HepG2 (cell line): ENCODE data around the gene PDHX.

Experiments
- MZF1 ChIP-seq: sonication (generic); formaldehyde crosslinking; IDR thresholded peaks from 2 replicates; pipeline ENCODE4 v1.8.1; 2023; ENCODE audit warnings: mild to moderate bottlenecking, missing genetic modification reagents, borderline replicate concordance
- ZNF10 ChIP-seq: sonication (generic); formaldehyde crosslinking; IDR thresholded peaks from 2 replicates; pipeline ENCODE4 v1.4.0; 2020; ENCODE audit warnings: mild to moderate bottlenecking, low read depth, missing genetic modification reagents, borderline replicate concordance
- ZNF678 ChIP-seq: sonication (generic); formaldehyde crosslinking; IDR thresholded peaks from 2 replicates; pipeline ENCODE4 v1.4.0; 2020; ENCODE audit warnings: mild to moderate bottlenecking, missing genetic modification reagents
- TF ChIP-seq, protein P1 (sequence below): sonication (generic); formaldehyde crosslinking; IDR thresholded peaks from 2 replicates; pipeline ENCODE4 v1.4.0; 2020; ENCODE audit warnings: missing genetic modification reagents

DNA sequence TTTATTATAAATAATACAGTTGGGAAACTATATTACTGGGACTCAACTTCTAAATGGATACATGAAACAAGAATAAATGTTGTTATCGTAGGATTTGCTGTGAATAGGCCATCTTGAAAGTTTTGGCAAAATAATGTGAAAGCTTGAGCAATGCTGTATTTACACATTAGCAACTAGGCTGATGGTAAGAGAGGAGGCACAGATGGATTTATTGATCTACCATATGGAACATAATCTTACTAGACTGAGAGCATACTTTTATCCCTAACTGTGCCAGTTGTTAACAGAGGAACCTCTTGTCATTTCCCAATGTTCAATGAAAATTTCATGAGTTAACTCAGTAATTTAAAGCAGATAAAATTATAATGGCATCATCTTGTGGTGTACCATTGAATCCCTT lies 23.0 kb upstream of the PDHX start:
- no peak for TF ChIP-seq MZF1
- TF ChIP-seq, protein P1, sequence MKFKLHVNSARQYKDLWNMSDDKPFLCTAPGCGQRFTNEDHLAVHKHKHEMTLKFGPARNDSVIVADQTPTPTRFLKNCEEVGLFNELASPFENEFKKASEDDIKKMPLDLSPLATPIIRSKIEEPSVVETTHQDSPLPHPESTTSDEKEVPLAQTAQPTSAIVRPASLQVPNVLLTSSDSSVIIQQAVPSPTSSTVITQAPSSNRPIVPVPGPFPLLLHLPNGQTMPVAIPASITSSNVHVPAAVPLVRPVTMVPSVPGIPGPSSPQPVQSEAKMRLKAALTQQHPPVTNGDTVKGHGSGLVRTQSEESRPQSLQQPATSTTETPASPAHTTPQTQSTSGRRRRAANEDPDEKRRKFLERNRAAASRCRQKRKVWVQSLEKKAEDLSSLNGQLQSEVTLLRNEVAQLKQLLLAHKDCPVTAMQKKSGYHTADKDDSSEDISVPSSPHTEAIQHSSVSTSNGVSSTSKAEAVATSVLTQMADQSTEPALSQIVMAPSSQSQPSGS = no peak
- no peak for TF ChIP-seq ZNF678 (CRISPR knock-in tag)
- TF ChIP-seq ZNF10 (CRISPR knock-in tag) = no peak
